ENCODE measurements around the gene GJB1. TPM values are rescaled to one million over a fixed set of nuclear protein-coding genes. Genes with fewer than 3 reads are reported as not detected.

Gene GJB1
- polyA plus RNA-seq, 1 donor from 2014 or later: not detected

DNA sequence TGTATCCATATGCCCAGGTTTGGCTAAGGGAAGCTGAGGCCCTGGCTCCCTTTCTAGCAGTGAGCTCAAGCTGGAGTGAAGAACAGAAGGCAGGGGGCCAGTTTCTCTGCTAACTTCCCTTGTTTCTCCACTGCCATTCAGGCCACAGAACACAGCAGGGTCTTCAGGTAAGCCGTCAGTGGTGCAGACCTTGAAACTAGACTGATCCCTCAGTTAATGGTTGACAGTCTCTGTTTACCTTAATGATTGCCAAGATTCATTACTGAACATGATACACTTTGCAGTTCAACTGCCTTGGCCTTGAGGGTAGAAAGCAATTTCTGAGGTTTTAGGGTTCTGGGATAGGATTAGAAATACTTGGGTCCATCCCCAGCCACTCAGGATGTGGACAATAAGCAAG lies 8.9 kb upstream of the GJB1 start:
- no peak overlapping the region for H3K27ac ChIP-seq (ENCODE audit: low read length)
- no peak overlapping the region for H2AFZ ChIP-seq (ENCODE audit: low read depth, low read length)
- no peaks in the 10 kb centered on the region for H4K20me1 ChIP-seq (ENCODE audit: insufficient read depth)
- H3K27me3 ChIP-seq (ENCODE audit: insufficient read depth, low read depth, low read length): no peaks in the 10 kb centered on the region
- H3K36me3 ChIP-seq (ENCODE audit: insufficient read depth, low read length): no peaks in the 10 kb centered on the region
- no peak overlapping the region for H3K9ac ChIP-seq (ENCODE audit: low read length)
- H3K9me2 ChIP-seq (ENCODE audit: insufficient read depth, low read length): no peaks in the 10 kb centered on the region
- no peaks in the 10 kb centered on the region for H3K79me2 ChIP-seq (replicated peaks; ENCODE audit: insufficient read depth, low read length)
- no peak overlapping the region for H3K4me2 ChIP-seq (ENCODE audit: low read length)
- no peaks in the 10 kb centered on the region for H3K9me3 ChIP-seq (ENCODE audit: low read length)
- H3F3A ChIP-seq (ENCODE audit: insufficient read depth, low read length, poor library complexity, severe bottlenecking): no peaks in the 10 kb centered on the region
- H3K4me3 ChIP-seq (ENCODE audit: low read length): no peak overlapping the region
- TF ChIP-seq EP300 (conservative IDR thresholded peaks at IDR 0.05; ENCODE audit: poor library complexity, severe bottlenecking): no peak

GRCh38 chrX:71214604-71215337 lies 8.3 kb upstream of the GJB1 start:
- Histone ChIP-seq H4K20me1 (ENCODE audit: insufficient read depth) (no peaks in the 10 kb centered on the region), H3K9me2 (ENCODE audit: insufficient read depth, low read length) (no peaks in the 10 kb centered on the region), H3K36me3 (ENCODE audit: insufficient read depth, low read length) (no peaks in the 10 kb centered on the region), H3K4me2 (ENCODE audit: low read length) (no peak overlapping the region), H3K9me3 (ENCODE audit: low read length) (no peaks in the 10 kb centered on the region), H3K4me3 (ENCODE audit: low read length) (no peak overlapping the region), H2AFZ (ENCODE audit: low read depth, low read length) (no peak overlapping the region), H3K27ac (ENCODE audit: low read length) (no peak overlapping the region), H3K27me3 (ENCODE audit: insufficient read depth, low read depth, low read length) (no peaks in the 10 kb centered on the region), H3K9ac (ENCODE audit: low read length) (no peak overlapping the region), H3F3A (ENCODE audit: insufficient read depth, low read length, poor library complexity, severe bottlenecking) (no peaks in the 10 kb centered on the region), H3K79me2 (replicated peaks; ENCODE audit: insufficient read depth, low read length) (no peaks in the 10 kb centered on the region)
- TF ChIP-seq EZH2 (IDR thresholded peaks at IDR 0.05; ENCODE audit: borderline replicate concordance, insufficient read depth, low read length, poor library complexity, severe bottlenecking) (no peak), RAD21 (conservative IDR thresholded peaks at IDR 0.05) (no peak), POLR2AphosphoS5 (IDR thresholded peaks at IDR 0.05) (no peak)

GRCh38 chrX:71215338-71215912 lies 7.6 kb upstream of the GJB1 start:
- Histone ChIP-seq H4K20me1 (ENCODE audit: insufficient read depth) (no peaks in the 10 kb centered on the region), H3K9me3 (ENCODE audit: low read length) (no peaks in the 10 kb centered on the region), H3K4me2 (ENCODE audit: low read length) (no peak overlapping the region), H3K9me2 (ENCODE audit: insufficient read depth, low read length) (no peaks in the 10 kb centered on the region), H3K27ac (ENCODE audit: low read length) (no peak overlapping the region), H3K79me2 (replicated peaks; ENCODE audit: insufficient read depth, low read length) (no peaks in the 10 kb centered on the region), H3K36me3 (ENCODE audit: insufficient read depth, low read length) (no peaks in the 10 kb centered on the region), H3K27me3 (ENCODE audit: insufficient read depth, low read depth, low read length) (no peaks in the 10 kb centered on the region), H3K4me3 (ENCODE audit: low read length) (no peak overlapping the region), H2AFZ (ENCODE audit: low read depth, low read length) (no peak overlapping the region), H3K9ac (ENCODE audit: low read length) (no peak overlapping the region), H3F3A (ENCODE audit: insufficient read depth, low read length, poor library complexity, severe bottlenecking) (no peaks in the 10 kb centered on the region)
- TF ChIP-seq REST (IDR thresholded peaks at IDR 0.05; ENCODE audit: borderline replicate concordance) (no peak), TAF1 (IDR thresholded peaks at IDR 0.05; ENCODE audit: low read depth) (no peak), RAD21 (conservative IDR thresholded peaks at IDR 0.05) (no peak), EZH2 (IDR thresholded peaks at IDR 0.05; ENCODE audit: borderline replicate concordance, insufficient read depth, low read length, poor library complexity, severe bottlenecking) (no peak), EP300 (conservative IDR thresholded peaks at IDR 0.05; ENCODE audit: poor library complexity, severe bottlenecking) (no peak), MXI1 (conservative IDR thresholded peaks at IDR 0.05; ENCODE audit: poor library complexity, severe bottlenecking) (no peak), SMC3 (conservative IDR thresholded peaks at IDR 0.05; ENCODE audit: poor library complexity) (no peak), POLR2AphosphoS5 (IDR thresholded peaks at IDR 0.05) (no peak)
- TF ChIP-seq, protein P1, sequence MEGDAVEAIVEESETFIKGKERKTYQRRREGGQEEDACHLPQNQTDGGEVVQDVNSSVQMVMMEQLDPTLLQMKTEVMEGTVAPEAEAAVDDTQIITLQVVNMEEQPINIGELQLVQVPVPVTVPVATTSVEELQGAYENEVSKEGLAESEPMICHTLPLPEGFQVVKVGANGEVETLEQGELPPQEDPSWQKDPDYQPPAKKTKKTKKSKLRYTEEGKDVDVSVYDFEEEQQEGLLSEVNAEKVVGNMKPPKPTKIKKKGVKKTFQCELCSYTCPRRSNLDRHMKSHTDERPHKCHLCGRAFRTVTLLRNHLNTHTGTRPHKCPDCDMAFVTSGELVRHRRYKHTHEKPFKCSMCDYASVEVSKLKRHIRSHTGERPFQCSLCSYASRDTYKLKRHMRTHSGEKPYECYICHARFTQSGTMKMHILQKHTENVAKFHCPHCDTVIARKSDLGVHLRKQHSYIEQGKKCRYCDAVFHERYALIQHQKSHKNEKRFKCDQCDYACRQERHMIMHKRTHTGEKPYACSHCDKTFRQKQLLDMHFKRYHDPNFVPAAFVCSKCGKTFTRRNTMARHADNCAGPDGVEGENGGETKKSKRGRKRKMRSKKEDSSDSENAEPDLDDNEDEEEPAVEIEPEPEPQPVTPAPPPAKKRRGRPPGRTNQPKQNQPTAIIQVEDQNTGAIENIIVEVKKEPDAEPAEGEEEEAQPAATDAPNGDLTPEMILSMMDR (IDR thresholded peaks at IDR 0.05; ENCODE audit: poor library complexity, severe bottlenecking): no peak
